GM18499 (cell line): Measurements from ENCODE around the gene TMEM106C.
"Not testable (repeated sequence)": the region's sequence is repeated elsewhere in the genome, so short reads cannot be mapped to it uniquely, and the experiment has no call there.

Source experiments
- ATAC-seq: cut with Tn5 transposase; IDR thresholded peaks from one replicate; pipeline ENCODE4 v1.9.1; 2021; ENCODE audit warnings: moderate number of reproducible peaks; ENCODE audit not compliant: insufficient read depth, unreplicated experiment

Gene TMEM106C

GRCh38 chr12:47947341-47947740 lies 16.1 kb upstream of the TMEM106C start:
- no peak for ATAC-seq

- no peak for ATAC-seq
Measured at GRCh38 chr12:47949441-47950341, 13.7 kb upstream of the TMEM106C start.

GRCh38 chr12:47950856-47951468 lies 12.4 kb upstream of the TMEM106C start:
- no peak for ATAC-seq

GRCh38 chr12:47954058-47954457 lies 9.3 kb upstream of the TMEM106C start:
- ATAC-seq, result no peak

GRCh38 chr12:47954467-47955045 lies 8.8 kb upstream of the TMEM106C start:
- ATAC-seq, result no peak

GRCh38 chr12:47955059-47955458 lies 8.3 kb upstream of the TMEM106C start:
- no peak for ATAC-seq

- ATAC-seq, result not testable (repeated sequence)
Measured at GRCh38 chr12:47957671-47958070, 5.7 kb upstream of the TMEM106C start.

- ATAC-seq, result no peak
Measured at GRCh38 chr12:47962198-47962597, 1.2 kb upstream of the TMEM106C start.

- no peak for ATAC-seq
Measured at GRCh38 chr12:47964106-47964728, 821 bp downstream of the TMEM106C start.

GRCh38 chr12:47965581-47965980 lies 2.2 kb downstream of the TMEM106C start:
- no peak for ATAC-seq

- ATAC-seq, result no peak
Measured at GRCh38 chr12:47967461-47968321, 4.3 kb downstream of the TMEM106C start.

GRCh38 chr12:47969845-47970244 lies 6.4 kb downstream of the TMEM106C start:
- no peak for ATAC-seq

- ATAC-seq, result no peak
Measured at GRCh38 chr12:47970843-47971242, 7.4 kb downstream of the TMEM106C start.

GRCh38 chr12:47972895-47973294 lies 9.5 kb downstream of the TMEM106C start:
- ATAC-seq, result no peak

GRCh38 chr12:47973870-47974269 lies 10.5 kb downstream of the TMEM106C start:
- no peak for ATAC-seq

- ATAC-seq, result no peak
Measured at GRCh38 chr12:47975036-47975620, 11.7 kb downstream of the TMEM106C start.

- ATAC-seq, result no peak
Measured at GRCh38 chr12:47975816-47976215, 12.4 kb downstream of the TMEM106C start.

- no peak for ATAC-seq
Measured at GRCh38 chr12:47977046-47977771, 13.8 kb downstream of the TMEM106C start.
